Kidney (tissue), 14 donors: ENCODE results near the gene CTIF. TPM values are rescaled to one million over a fixed set of nuclear protein-coding genes. Genes with fewer than 3 reads are reported as not detected.

Source experiments
- DNase-seq, 5 donors: peaks; one replicate each; pipeline ENCODE4 v3.0.0-alpha.2; 2013 to 2020
- FAIRE-seq: peaks from 2 replicates; lab custom pipeline; 2012; peaks lifted over from hg19 to GRCh38; lab: Jason Lieb, UNC
- H3K27ac ChIP-seq, 2 donors: one replicate each; pipeline ENCODE4 v1.7.0; 2013; ENCODE audit warnings: low read depth in 2 of 2, low read length in 2 of 2, inconsistent platforms in 1 of 2
- H3K27me3 ChIP-seq: one replicate; pipeline ENCODE4 v1.7.1; 2013; ENCODE audit warnings: low read length, inconsistent platforms; ENCODE audit not compliant: control insufficient read depth, insufficient read depth
- H3K36me3 ChIP-seq, 3 donors: one replicate each; pipeline versions ENCODE4 v1.7.0 to v1.7.1; 2013; ENCODE audit warnings: low read length in 3 of 3, control low read depth in 1 of 3, inconsistent platforms in 1 of 3; ENCODE audit not compliant: insufficient read depth in 3 of 3, control insufficient read depth in 2 of 3
- H3K4me1 ChIP-seq, 3 donors: one replicate each; pipeline versions ENCODE4 v1.7.0 to v1.7.1; 2013; ENCODE audit warnings: low read length in 3 of 3, inconsistent platforms in 1 of 3, low read depth in 1 of 3; ENCODE audit not compliant: control insufficient read depth in 2 of 3, insufficient read depth in 2 of 3
- H3K4me3 ChIP-seq, 3 donors: one replicate each; pipeline versions ENCODE4 v1.7.0 to v1.8.1; 2013; ENCODE audit warnings: low read length in 3 of 3, control low read depth in 1 of 3, inconsistent platforms in 1 of 3
- H3K9ac ChIP-seq, 3 donors: one replicate each; pipeline versions ENCODE4 v1.7.0 to v1.7.1; 2013; ENCODE audit warnings: low read length in 3 of 3, control low read depth in 1 of 3, inconsistent platforms in 1 of 3
- H3K9me3 ChIP-seq, 3 donors: one replicate each; pipeline versions ENCODE4 v1.7.0 to v1.7.1; 2013; ENCODE audit warnings: low read length in 3 of 3, control low read depth in 1 of 3, inconsistent platforms in 1 of 3; ENCODE audit not compliant: control insufficient read depth in 2 of 3, insufficient read depth in 1 of 3
- CTCF ChIP-seq: IDR thresholded peaks from 3 replicates; pipeline ENCODE4 v1.5.1; 2012; ENCODE audit warnings: mild to moderate bottlenecking, moderate library complexity, borderline replicate concordance; ENCODE audit not compliant: insufficient read depth; ENCODE audit errors: extremely low read depth
- intact Hi-C: fragments of 100-400 bp; cut with DNase I; formaldehyde crosslinking; loops from one replicate; pipeline ENCODE4 v1.11.1; 2022
- polyA plus RNA-seq: library from polyadenylated mRNA; stranded (reverse); fragments of 350-450 nt; fragmentation: Illumina TruSeq; extraction: RNeasy Lipid Tissue Mini Kit (QIAGEN cat#74804); gene quantifications from one replicate; pipeline ENCODE4 v1.2.3, GENCODE V29; 2014; ENCODE audit warnings: low read depth, low replicate concordance; ENCODE audit not compliant: insufficient read depth
- total RNA-seq: library from RNA; stranded (reverse); fragmentation: NEBNext Ultra II Directional; extraction: Animal tissue kit (Norgen Biotek cat#: 25700); gene quantifications from one replicate; pipeline ENCODE4 v1.2.1, GENCODE V29; 2021
- donor health status: control.
- donor health status: control.
- donor health status: control.
- donor health status: control.
- donor health status: control.
- donor health status: DM: yes; HTN: yes; CAD: no.
- donor health status: Normal renal cell carcinoma (clear cell type).

CTIF gene
- total and polyA plus RNA-seq, 2 donors from 2014 or later = 37.3 to 41.9 TPM

- Histone ChIP-seq H3K4me3 (no peak overlapping the region), H3K27me3 (no peaks in the 10 kb centered on the region), H3K27ac (no peak overlapping the region), H3K9me3 (no peaks in the 10 kb centered on the region), H3K36me3 (no peaks in the 10 kb centered on the region), H3K9ac (no peak overlapping the region), H3K4me1 (peaks cover 0 to 34% (median 11%) of the 10 kb centered on the region in 3 donors)
- DNase-seq (no peak), FAIRE-seq (no peak)
- intact Hi-C loops = loop anchor here (10.0 kb wide), 1 partner anchor 101 kb away; no protein-coding TSS in a partner anchor
- TF ChIP-seq CTCF = no peak
Observed at GRCh38 chr18:48844271-48844670, 305.4 kb downstream of the CTIF start.

DNA sequence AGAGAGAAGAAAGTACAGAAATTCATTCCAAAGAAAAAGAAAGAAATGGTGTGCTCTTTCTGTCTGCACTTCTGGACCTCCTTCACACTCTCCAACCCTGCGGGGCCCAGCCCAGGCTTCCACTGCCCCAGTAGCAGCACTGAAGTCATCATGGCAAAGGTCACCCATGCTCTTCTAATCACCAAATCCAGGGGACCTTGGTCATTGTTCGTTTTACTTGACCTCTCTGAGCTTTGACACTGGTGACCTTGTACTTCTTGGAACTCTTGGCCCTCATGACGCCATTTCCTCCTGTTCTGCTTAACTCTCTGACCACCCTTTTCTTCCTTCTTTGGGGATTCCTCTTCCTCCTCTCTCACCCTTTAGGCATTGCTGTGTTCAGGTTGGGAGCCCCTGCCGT lies 306.3 kb downstream of the CTIF start:
- Histone ChIP-seq H3K27me3 (no peaks in the 10 kb centered on the region), H3K9ac (no peak overlapping the region), H3K36me3 (no peaks in the 10 kb centered on the region), H3K27ac (no peak overlapping the region), H3K4me3 (no peak overlapping the region), H3K9me3 (no peaks in the 10 kb centered on the region), H3K4me1 (peaks cover 0 to 29% (median 8%) of the 10 kb centered on the region in 3 donors)
- no peak for TF ChIP-seq CTCF
- no peak for DNase-seq
- no peak for FAIRE-seq
- intact Hi-C loops = loop anchor here (10.0 kb wide), 1 partner anchor 100 kb away; no protein-coding TSS in a partner anchor

DNA sequence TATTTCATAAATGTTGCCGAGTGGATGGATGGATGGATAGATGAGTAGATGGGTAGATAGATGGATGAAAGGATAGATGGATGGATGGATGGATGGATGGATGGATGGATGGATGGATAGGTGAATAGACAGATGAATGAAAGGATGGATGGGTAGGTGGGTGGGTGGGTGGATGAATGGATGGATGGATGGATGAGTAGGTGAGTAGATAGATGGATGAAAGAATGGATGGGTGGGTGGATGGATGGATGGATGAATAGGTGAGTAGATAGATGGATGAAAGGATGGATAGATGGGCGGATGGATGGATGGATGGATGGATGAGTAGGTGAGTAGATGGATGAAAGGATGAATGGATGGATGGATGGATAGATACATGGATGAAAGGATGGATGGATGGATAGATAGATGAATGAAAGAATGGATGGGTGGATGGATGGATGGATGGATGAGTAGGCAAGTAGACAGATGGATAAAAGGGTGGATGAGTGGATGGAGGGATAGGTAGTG lies 307.6 kb downstream of the CTIF start:
- no peaks in the 10 kb centered on the region for H3K36me3 ChIP-seq
- FAIRE-seq = no peak
- H3K9ac ChIP-seq = no peak overlapping the region
- no peak overlapping the region for H3K27ac ChIP-seq
- TF ChIP-seq CTCF = no peak
- DNase-seq = no peak
- no peaks in the 10 kb centered on the region for H3K9me3 ChIP-seq
- H3K4me1 ChIP-seq = peaks cover 0 to 28% (median 3%) of the 10 kb centered on the region in 3 donors
- intact Hi-C loops = loop anchor here (10.0 kb wide), 1 partner anchor 98 kb away; no protein-coding TSS in a partner anchor
- no peaks in the 10 kb centered on the region for H3K27me3 ChIP-seq
- no peak overlapping the region for H3K4me3 ChIP-seq
